HEK293 (cell line): ENCODE measurements around the gene FGFR4.

Source experiments
- CTCF ChIP-seq: fragments of 450-650 bp; formaldehyde crosslinking; IDR thresholded peaks from 2 replicates; pipeline ENCODE4 v1.5.1; 2016; ENCODE audit warnings: missing biosample characterization, missing genetic modification characterization
- ZNF510 ChIP-seq: fragments of 450-650 bp; formaldehyde crosslinking; IDR thresholded peaks from 2 replicates; pipeline ENCODE4 v1.5.1; 2018; ENCODE audit warnings: mild to moderate bottlenecking, missing genetic modification characterization, missing biosample characterization; ENCODE audit not compliant: insufficient replicate concordance
- ZNF645 ChIP-seq: fragments of 450-650 bp; formaldehyde crosslinking; IDR thresholded peaks from 2 replicates; pipeline ENCODE4; 2016; ENCODE audit warnings: missing biosample characterization, missing genetic modification characterization
- ZNF791 ChIP-seq: fragments of 450-650 bp; formaldehyde crosslinking; IDR thresholded peaks from 2 replicates; pipeline ENCODE4 v1.5.1; 2016; ENCODE audit warnings: missing biosample characterization, missing genetic modification characterization

GRCh38 chr5:177044641-177045040 lies 42.1 kb upstream of the FGFR4 start:
- TF ChIP-seq CTCF (tag by site-specific recombination) (no peak), ZNF791 (no peak), ZNF510 (tag by site-specific recombination) (no peak), ZNF645 (tag by site-specific recombination) (no peak)
